ENCODE results near the gene CCDC85C.

DNA sequence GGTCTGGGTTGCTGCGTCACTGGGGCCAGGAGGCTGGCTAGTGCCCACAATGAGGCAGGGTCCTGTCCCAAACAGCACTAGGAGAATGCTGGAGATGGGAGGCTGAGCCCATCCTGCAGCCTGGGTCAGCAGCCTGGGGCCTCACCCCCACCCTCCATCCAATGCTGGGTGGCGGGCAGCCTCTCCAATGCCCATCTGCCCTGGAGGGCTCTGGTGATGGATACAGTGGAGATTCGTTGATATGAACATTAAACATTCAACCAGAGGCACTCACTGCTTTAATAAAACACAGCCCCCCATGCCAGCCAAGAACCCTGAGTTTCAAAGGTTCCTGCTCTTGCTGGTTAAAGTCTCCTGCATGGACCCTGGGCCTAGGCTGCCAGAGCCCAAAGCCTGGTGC lies 21.5 kb upstream of the CCDC85C start:
- TF ChIP-seq, protein P1, sequence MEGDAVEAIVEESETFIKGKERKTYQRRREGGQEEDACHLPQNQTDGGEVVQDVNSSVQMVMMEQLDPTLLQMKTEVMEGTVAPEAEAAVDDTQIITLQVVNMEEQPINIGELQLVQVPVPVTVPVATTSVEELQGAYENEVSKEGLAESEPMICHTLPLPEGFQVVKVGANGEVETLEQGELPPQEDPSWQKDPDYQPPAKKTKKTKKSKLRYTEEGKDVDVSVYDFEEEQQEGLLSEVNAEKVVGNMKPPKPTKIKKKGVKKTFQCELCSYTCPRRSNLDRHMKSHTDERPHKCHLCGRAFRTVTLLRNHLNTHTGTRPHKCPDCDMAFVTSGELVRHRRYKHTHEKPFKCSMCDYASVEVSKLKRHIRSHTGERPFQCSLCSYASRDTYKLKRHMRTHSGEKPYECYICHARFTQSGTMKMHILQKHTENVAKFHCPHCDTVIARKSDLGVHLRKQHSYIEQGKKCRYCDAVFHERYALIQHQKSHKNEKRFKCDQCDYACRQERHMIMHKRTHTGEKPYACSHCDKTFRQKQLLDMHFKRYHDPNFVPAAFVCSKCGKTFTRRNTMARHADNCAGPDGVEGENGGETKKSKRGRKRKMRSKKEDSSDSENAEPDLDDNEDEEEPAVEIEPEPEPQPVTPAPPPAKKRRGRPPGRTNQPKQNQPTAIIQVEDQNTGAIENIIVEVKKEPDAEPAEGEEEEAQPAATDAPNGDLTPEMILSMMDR (conservative IDR thresholded peaks at IDR 0.05; ENCODE audit: low read length), result no peak
- TF ChIP-seq EZH2phosphoT487 (IDR thresholded peaks at IDR 0.05; ENCODE audit: borderline replicate concordance, low read depth, low read length), result no peak

All from OCI-LY7 (cell line).